CD4-positive, alpha-beta T cell treated with Interleukin-15 for 4 hours (primary cell): ENCODE results near the gene SUGCT.

Experiments
- DNase-seq: peaks from one replicate; pipeline ENCODE4 v3.0.0-alpha.2; 2020; ENCODE audit warnings: low spot score

SUGCT gene

GRCh38 chr7:40329601-40330153 lies 194.9 kb downstream of the SUGCT start:
- peak; percentile 23 for DNase-seq

- no peak for DNase-seq
Observed at GRCh38 chr7:40330408-40330807, 195.6 kb downstream of the SUGCT start.

GRCh38 chr7:40331915-40332314 lies 197.1 kb downstream of the SUGCT start:
- no peak for DNase-seq

- DNase-seq = no peak
Observed at GRCh38 chr7:40332516-40332915, 197.7 kb downstream of the SUGCT start.

GRCh38 chr7:40341836-40342235 lies 207.0 kb downstream of the SUGCT start:
- DNase-seq = no peak

- DNase-seq = no peak
Observed at GRCh38 chr7:40346554-40346953, 211.7 kb downstream of the SUGCT start.

GRCh38 chr7:40348126-40348728 lies 213.4 kb downstream of the SUGCT start:
- DNase-seq = no peak

- no peak for DNase-seq
Observed at GRCh38 chr7:40350100-40350499, 215.3 kb downstream of the SUGCT start.

GRCh38 chr7:40354711-40355110 lies 219.9 kb downstream of the SUGCT start:
- no peak for DNase-seq

GRCh38 chr7:40356312-40356711 lies 221.5 kb downstream of the SUGCT start:
- no peak for DNase-seq

- DNase-seq = no peak
Observed at GRCh38 chr7:40356871-40357709, 222.3 kb downstream of the SUGCT start.

GRCh38 chr7:40369641-40370277 lies 235.0 kb downstream of the SUGCT start:
- no peak for DNase-seq

- DNase-seq = no peak
Observed at GRCh38 chr7:40371806-40372440, 237.1 kb downstream of the SUGCT start.

- no peak for DNase-seq
Observed at GRCh38 chr7:40374575-40374974, 239.8 kb downstream of the SUGCT start.

- no peak for DNase-seq
Observed at GRCh38 chr7:40380111-40380510, 245.3 kb downstream of the SUGCT start.

- no peak for DNase-seq
Observed at GRCh38 chr7:40382145-40382544, 247.3 kb downstream of the SUGCT start.

- no peak for DNase-seq
Observed at GRCh38 chr7:40393660-40394059, 258.9 kb downstream of the SUGCT start.

GRCh38 chr7:40394400-40394799 lies 259.6 kb downstream of the SUGCT start:
- no peak for DNase-seq

GRCh38 chr7:40400525-40400924 lies 265.7 kb downstream of the SUGCT start:
- DNase-seq = no peak

GRCh38 chr7:40401406-40401805 lies 266.6 kb downstream of the SUGCT start:
- no peak for DNase-seq

GRCh38 chr7:40402661-40403060 lies 267.9 kb downstream of the SUGCT start:
- no peak for DNase-seq

- no peak for DNase-seq
Observed at GRCh38 chr7:40403703-40404476, 269.1 kb downstream of the SUGCT start.
